Activated CD8-positive, alpha-beta memory T cell treated with anti-CD3 and anti-CD28 coated beads, Interleukin-2, amount 50 U/mL, for 24 hours (primary cell): ENCODE measurements around the gene RAD51B.
"Not testable (repeated sequence)": the region's sequence is repeated elsewhere in the genome, so short reads cannot be mapped to it uniquely, and the experiment has no call there.

Experiments
- DNase-seq: peaks from one replicate; pipeline ENCODE4 v3.0.0-alpha.2; 2020; ENCODE audit errors: extremely low read depth

The RAD51B gene

GRCh38 chr14:68173227-68173972 is 353.8 kb downstream of the RAD51B start:
- no peak for DNase-seq

- DNase-seq, result no peak
Observed at GRCh38 chr14:68174446-68174845, 354.9 kb downstream of the RAD51B start.

- no peak for DNase-seq
Observed at GRCh38 chr14:68176687-68177086, 357.1 kb downstream of the RAD51B start.

GRCh38 chr14:68177728-68178127 is 358.1 kb downstream of the RAD51B start:
- DNase-seq, result no peak

GRCh38 chr14:68178282-68178681 is 358.7 kb downstream of the RAD51B start:
- DNase-seq, result no peak

- DNase-seq, result no peak
Observed at GRCh38 chr14:68181519-68182326, 362.1 kb downstream of the RAD51B start.

GRCh38 chr14:68182492-68182891 is 362.9 kb downstream of the RAD51B start:
- no peak for DNase-seq

GRCh38 chr14:68186500-68187276 is 367.1 kb downstream of the RAD51B start:
- not testable (repeated sequence) for DNase-seq

GRCh38 chr14:68188174-68188573 is 368.6 kb downstream of the RAD51B start:
- no peak for DNase-seq

- no peak for DNase-seq
Observed at GRCh38 chr14:68190032-68190431, 370.5 kb downstream of the RAD51B start.

GRCh38 chr14:68191567-68192321 is 372.2 kb downstream of the RAD51B start:
- no peak for DNase-seq

- no peak for DNase-seq
Observed at GRCh38 chr14:68192935-68193334, 373.4 kb downstream of the RAD51B start.

- no peak for DNase-seq
Observed at GRCh38 chr14:68193970-68194681, 374.5 kb downstream of the RAD51B start.

- DNase-seq, result no peak
Observed at GRCh38 chr14:68195126-68195525, 375.5 kb downstream of the RAD51B start.

GRCh38 chr14:68198713-68199495 is 379.3 kb downstream of the RAD51B start:
- DNase-seq, result no peak

- no peak for DNase-seq
Observed at GRCh38 chr14:68199554-68200151, 380.1 kb downstream of the RAD51B start.

GRCh38 chr14:68203871-68204270 is 384.3 kb downstream of the RAD51B start:
- no peak for DNase-seq

- DNase-seq, result no peak
Observed at GRCh38 chr14:68208218-68208617, 388.6 kb downstream of the RAD51B start.

- no peak for DNase-seq
Observed at GRCh38 chr14:68208626-68209317, 389.2 kb downstream of the RAD51B start.
